Dermis blood vessel endothelial cell (primary cell): ENCODE results near the gene FREM1. TPM values are rescaled to one million over a fixed set of nuclear protein-coding genes. Genes with fewer than 3 reads are reported as not detected.

ENCODE experiments used
- DNase-seq: peaks from one replicate; pipeline ENCODE4 v3.0.0; 2010
- total RNA-seq: library from RNA; depleted of rRNA; stranded (reverse); fragments of >200 nt; gene quantifications from 2 replicates; pipeline ENCODE4 v1.2.3, GENCODE V29; 2014

FREM1 gene
- total RNA-seq, 1 donor from 2014 or later: not detected

DNA sequence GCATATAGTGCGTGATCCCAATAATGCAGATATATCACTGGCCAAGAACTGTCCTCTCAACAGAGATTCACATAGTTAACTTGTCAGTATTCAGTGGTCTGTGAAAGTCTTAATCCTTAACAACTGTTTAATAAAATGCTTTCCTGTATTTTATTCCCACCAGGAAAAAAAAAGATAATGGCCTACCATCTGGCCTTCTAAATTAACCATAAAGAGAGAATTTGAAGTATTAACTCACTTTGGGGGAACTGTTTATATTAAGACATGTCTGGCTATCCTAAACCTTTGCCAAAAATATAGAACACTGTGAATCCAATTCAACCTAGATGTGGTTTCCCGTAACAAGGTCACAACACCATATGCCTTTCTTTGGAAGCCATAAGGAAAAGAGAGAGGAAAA, 818 bp upstream of the FREM1 start:
- DNase-seq: no peak

DNA sequence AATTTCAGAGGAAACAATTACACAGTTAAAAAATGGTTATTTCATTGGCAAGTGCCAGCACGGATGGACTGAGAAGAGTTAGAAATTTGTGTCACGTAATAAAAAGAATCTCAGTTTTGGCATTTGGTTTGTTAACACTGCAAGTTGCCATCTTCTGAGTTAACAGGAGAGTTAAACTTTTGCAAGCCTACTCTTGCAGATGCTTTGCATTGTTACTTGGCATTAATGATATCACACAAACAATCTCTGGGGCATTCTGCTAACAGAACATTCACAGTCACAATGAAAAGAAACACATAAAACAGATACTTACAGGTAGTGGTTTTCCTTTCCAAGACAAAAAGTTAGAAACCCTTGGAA, 647 bp downstream of the FREM1 start:
- no peak for DNase-seq

DNA sequence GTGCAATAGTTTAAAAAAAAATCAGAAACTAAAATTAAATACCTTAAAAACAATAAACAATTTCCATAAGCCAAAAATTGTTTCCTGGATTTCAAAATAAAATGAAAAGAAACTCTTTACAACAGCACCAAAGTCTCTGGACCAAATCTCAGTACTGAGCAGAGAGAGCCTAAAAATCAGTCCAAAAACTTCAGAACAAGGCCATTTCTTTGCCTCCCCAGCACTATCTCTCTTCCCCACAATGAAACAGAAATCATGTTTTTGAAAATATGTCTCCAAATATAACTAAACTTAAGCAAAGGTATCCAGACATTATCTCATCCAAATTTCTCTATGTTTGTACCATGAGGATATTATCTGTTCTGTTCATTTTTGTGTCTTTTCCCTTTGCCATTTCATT, 1.0 kb downstream of the FREM1 start:
- no peak for DNase-seq

DNA sequence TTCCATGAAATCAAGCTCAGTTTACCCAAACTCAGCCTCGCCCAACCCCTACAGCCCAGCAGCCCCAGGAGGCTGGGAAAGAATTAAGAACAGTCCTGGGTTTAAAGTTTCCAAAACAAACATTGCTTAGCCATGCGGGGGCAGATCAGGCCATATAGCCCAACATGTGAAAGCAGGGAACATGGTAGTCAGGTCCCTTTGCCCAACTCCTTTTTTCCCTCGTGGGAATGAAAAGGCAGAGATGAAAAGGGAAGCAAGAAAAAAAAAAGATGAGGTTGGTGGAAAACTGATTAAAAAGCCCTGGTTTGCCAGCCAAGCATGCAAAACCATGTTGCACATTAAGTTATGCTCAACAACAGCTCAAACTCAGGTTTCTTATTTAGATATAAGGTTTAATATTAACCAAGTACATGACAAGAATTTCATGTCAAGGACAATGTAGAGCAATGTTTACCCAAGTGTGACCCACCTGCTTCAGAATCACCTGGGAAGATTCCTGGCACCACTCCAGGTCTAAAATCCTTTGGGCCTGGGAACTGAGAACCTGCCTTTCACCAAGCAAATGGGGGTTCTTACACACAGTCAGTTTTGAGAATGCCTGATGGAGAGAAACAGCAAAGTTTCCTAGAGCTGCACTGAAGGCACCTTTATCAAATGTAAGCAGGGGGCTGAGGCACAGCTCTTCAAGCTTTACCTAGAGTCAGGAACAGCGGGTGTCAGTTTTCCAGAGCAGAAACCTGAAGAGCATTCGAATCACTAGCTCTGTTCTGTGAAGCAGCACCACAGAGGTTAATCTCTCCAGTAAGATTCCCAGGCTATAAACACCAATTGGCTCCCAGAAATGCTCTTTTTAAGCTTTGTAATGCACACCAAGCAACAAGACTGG, 1.7 kb downstream of the FREM1 start:
- DNase-seq: no peak

DNA sequence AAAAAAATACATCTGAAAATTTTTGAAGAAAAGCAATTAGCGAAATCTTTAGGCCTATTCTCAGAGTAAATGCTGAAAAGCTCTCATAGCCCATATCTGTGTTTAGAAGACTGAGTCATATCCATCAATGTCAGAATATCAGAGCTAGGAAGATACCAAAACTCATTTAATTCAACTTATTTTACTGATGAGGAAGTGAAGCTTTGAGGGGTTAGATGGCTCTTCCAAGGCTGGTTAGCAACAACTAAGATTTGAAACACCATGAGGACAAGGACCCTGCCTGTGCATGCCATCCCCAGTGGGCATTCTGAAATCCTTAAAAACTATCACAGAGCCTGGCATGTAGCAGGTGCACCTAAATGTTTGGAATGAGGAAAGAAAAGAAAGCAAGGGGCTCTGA, 2.5 kb downstream of the FREM1 start:
- no peak for DNase-seq

DNA sequence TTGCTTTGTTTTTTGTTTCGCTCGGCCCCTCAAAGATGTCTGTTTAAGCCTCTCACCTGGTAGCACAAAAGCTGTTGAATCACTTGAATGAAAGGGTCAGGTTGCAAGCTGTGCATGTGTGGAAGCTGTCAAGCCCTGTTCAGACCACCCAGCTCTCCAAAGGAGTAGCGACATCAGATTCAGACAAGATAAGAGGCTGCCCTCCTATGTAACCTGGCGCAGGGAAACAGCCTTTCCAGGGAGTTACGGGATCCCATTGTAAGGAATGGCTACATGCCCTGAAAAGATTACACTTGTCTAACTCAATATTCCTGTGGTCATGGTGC, 2.9 kb downstream of the FREM1 start:
- DNase-seq: no peak

DNA sequence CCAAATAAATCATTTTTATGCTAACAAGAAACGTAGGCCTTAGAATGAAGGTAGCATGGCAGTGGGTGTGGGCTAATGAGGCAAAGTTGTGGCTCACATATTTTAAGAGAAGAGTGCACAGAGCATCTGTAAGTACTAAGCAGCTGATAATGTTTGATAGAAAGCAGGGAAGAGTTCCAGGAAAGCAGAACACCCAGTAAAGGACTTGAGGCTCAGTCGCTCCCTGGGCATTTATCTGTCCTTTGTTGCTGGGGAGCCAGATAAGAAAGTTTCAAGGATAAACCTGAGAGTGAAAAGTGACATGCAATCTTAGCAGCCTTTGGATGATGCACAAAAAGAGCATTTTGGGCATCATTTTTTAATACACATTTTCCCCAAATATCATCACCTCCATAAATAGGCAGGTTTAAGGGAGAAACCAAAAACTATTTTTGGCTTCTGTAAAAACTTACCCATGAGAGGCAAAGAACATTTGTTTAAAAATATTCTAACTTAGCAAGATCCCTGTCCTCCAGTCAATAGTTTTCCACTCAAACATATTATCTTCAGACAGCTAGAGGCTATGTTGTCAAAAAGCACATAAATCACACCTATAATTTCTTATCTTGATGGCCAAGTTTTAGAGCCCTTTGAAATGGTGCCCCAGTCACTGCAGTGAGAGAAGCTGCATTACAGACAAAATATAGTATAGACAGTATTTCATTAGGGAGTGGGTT, 3.4 kb downstream of the FREM1 start:
- no peak for DNase-seq

DNA sequence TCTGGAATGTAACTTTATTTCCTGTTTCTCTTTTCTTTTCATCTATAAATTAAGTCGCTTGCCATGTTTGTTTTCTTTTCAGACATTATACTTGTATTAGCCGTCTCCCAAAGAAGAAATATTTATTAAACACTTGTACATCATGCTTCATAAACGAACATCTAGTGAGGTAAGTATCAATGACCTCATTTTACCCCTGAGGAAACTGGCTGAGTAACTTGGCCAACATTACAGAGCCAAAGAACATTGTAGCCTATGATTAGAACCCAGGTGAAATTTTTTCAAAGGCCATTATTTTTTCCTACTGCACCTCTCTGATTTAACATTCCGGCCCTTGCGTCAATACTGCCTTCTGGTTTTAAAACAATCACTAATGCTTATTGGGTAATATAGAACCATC, 4.2 kb downstream of the FREM1 start:
- no peak for DNase-seq

DNA sequence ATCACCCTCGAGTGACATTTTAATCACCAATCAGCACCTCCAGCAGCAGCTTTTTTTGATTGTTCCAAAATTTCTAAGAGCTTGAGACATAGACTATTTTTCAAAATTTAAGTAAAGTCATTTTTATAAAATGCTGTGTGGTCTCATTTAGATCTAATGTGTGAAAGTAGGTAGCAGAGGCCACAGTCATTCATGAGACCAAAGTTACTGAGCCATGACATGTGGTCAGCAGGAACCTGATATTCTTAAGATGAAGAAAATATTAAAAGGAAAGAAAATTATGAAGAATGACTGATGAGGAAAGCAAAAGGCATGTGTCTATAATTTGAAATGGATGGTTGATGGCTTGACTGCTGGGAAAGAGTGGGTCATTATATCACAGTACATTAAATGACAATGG, 7.2 kb downstream of the FREM1 start:
- DNase-seq: no peak

DNA sequence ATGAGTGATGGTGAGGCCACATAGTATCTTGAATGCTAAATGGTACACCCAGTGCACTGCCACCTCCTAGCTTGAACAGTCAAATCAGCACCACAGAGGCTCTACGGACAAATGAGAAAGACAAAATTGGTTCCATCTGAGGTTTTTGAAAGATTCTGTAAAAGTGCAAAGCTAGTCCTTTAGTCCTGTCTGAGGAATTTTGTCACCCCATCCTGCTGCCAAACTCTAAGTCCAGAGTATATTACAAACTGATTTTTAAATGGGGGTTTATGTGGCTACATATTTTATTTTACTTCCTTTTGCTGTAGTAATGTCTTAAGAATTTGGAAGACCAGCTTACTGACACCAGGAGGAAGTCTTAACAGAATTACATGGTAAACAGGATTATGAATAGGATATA, 7.7 kb downstream of the FREM1 start:
- no peak for DNase-seq

DNA sequence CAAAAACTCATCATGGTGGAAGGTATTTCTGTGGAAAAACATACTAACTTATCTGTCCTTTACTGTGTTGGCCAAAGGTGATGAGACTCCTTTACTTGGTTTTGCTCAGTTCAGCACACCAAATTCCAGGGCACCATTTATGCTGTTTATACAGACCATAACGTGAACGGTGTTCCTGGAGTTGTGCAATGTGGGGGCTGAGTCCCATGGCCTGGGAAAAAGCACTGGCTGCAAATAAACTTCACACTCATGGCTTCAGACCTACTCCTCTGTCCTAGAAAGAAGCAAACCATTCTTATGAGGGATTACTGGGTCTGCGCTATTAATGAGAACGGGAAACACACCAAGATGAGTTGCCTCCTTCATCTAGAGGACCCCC, 10.4 kb downstream of the FREM1 start:
- DNase-seq: no peak

DNA sequence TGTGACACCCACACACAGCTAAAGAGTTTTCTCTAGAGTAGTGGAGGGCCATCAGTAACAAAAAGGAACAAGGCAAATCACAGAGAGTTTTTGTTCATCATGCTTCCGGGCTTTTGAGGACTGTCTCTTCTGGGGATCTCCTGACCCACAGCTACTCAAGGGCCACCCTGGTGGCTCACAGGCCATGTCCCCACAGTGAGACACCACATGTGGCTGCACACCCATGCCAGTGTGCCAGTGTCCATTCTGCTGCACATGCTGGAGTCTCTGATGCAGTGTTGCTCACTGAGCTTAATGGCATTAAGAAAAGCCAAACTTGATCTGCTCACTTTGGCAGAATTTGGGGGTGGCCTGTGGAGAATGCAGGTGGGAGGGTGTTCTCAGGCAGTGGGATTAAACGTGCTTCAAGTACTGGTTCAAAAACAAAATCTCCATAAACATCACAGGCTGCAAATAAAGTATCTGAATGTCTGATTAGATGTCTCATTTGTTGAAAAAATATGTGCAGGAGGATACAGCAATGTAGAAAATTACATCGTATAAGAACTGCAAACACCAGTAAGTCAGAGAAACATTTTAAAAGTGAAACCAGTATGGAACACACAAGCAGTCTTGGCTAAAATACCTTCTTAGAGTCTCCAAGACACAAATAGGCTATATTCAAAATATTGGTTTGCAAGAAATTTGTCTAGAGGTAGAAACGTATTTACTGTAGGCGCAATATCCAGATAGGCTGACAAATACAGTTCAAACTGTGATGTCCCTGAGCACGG, 11.0 kb downstream of the FREM1 start:
- no peak for DNase-seq

DNA sequence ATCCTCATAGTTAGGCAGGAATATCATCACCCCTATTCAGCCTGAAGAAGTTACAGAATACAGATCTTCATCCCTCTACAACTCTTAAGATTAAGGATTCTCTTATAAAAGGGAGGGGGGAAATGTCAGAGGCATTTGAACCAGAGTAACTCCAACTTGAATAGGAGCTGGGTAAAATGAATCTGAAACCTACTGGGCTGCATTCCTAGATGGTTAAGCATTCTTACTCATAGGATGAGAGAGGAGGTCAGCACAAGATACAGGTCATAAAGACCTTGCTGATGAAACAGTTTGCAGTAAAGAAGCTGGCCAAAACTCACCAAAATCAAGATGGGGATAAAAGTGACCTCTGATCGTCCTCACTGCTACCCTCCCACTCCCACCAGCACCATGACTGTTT, 14.4 kb downstream of the FREM1 start:
- no peak for DNase-seq

DNA sequence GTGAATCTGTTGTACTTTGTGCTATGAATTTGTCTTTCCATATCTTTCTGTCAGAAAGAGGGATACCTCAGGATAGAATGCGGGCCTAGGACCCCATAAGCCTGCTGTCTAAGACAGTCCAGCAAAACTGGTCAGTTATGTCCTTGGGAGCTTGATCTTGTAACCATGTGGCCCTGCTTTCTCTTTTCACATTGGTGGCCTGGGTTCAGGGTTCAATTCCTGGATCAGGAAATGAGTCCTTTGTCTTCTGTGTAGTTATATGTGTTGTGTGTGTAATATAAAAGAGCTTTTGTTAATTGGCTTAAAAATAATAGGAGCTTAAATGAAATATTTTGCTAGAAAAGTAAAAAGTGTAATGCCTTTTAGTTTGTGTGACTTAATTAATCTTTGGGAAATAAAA, 16.9 kb downstream of the FREM1 start:
- DNase-seq: no peak

DNA sequence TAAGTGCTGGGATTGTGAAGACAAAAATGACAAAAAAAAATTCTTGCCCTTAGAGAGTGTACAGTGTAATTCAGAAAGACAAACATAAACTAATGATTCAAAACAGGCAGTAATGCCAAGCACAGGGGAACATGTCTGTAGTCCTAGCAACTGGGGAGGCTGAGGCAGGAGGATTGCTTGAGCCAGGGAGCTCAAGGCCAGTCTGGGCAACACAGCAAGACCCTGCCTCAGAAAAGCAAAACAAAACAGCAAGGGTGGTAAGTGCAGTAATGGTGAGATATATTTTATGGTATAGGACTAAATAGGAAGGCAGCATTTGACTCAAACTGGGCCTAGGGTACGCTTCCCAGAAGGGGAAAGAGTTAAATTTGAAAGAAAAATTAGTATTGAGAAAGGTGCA, 18.9 kb downstream of the FREM1 start:
- no peak for DNase-seq

DNA sequence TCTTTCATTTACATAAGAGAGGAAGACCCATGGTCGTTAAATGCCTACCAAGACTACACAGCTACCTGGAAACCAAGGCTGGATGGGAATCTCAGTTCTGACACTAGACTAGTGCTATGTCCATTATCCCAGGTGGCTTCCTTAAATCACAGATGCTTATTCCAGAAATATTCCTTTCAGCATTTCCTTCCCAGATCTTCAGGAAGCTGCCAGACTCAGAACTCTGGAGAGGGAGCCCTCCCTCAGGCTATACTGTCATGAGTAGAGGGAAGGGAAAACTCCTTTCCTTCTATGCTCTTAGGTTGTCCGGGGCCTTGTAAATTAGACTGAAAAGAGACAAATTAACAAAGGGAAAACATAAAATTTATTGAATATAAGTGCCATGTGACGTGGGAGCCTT, 20.8 kb downstream of the FREM1 start:
- DNase-seq: no peak

DNA sequence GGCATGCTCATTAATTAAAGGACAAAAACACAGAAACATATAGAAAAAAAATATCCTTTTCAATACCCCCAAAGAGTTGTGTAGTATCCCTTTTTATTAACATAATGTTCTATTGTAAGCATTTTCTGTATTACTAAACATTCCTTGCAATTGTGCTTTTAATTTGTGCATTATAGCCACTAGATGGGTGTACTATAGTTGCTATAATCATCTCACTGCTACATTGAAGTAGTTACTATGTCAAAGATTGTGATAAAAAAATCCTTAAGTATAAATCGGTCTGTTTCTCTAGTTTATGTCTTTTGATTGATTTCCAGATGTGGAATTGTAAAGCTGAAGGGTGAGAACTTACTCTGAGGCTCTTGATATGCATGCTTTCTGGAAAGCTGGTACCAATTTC, 21.4 kb downstream of the FREM1 start:
- no peak for DNase-seq

DNA sequence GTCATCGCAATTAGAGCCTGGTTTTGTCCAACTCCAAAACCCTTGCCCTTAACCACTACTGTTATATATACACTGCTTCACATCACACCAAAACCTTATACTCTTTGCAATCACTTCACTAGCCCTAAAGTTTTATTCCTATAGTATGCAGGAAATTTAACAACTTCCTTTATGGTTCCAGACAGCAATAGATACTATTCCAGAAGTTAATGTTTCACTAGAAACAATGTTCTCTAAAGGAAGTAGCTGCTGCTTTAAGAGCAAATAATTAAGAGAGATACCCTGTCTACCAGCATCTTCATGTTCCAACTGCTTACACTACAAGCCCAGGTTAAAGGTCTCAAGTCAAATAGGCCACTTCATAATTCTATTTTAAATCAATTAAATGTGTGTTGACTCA, 22.0 kb downstream of the FREM1 start:
- DNase-seq: no peak

DNA sequence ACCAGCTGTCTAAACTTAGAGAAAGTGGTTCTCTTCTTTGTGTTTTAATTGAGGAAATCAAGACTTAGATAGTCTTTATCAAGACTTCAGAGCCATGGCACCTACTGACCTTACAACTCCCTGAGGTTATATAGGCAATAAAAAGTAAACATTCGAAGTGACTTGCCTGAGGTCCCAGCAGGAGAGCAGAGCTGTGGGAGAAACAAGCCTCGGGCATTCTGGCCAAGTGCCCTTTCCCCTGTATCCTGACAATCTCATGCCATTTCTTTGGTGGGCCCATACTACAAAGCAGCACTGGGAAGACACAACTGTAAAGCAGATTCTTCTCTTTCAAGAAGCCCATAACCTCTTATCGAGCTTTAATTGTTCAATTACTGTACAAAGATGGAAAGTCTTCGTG, 23.1 kb downstream of the FREM1 start:
- no peak for DNase-seq

DNA sequence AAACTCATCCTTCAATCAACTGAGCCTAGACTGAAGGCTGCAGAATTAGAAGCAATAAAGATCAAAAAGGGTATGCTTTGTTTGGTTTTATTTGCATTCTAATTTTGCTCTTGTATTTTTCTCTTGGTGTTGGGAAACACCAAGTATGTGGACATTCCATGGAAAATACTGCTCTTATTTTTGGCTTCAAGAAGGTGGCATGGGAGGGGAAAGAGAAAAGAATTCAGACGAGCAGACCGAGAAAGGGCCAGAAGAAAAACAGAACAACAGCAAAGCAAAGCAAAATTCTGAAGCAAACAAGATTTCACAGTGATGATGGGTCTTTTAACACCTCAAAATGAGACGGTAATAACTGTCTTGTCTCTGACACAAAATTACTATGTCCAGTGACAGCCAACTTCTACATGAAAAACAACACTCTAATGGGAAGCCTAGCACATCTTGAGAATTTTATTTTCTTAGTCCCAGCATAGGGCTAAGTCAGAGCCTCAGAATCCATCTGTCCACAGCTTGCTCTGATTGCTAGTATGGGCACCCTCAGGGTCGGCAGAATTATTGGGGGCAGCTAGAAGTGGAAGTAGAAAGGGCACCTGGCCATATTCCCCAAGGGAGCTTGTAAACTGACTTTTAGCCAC, 26.8 kb downstream of the FREM1 start:
- DNase-seq: no peak

DNA sequence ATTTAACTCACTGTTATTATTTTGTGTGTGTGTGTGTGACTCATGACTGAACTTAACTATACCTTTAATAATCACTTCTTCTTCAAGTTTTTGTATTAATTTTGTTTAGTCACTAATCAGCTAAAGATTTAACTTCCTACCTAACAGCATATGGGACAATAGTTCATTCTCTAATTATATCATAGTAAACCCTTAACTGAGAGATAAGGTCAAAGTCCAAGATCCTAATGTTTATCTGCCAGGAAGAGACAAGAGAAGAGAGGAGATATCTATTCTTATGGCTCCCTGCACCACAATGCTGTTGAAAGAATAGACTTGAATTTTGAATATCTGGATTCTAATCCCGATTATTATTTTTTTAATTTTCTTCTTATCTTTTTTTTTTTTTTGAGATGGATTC, 28.1 kb downstream of the FREM1 start:
- no peak for DNase-seq

DNA sequence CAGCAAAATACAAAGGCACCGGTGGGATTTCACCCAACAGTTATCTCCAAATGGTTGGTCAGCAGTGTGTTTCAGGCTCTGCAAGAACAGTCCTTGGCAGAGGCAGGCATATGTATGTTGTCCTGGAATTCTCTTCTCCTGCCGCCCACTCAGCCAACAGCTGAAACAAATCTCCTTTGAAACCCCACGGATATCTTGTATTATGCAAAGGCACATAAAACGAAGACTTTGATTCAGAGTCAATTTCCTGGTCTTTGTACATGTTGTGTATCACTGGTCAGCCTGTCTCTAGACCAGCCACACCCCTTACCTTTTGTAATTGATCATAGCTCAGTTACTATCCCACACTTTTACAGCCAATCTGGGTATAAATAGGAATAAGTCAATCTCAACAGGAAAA, 29.2 kb downstream of the FREM1 start:
- DNase-seq: no peak

DNA sequence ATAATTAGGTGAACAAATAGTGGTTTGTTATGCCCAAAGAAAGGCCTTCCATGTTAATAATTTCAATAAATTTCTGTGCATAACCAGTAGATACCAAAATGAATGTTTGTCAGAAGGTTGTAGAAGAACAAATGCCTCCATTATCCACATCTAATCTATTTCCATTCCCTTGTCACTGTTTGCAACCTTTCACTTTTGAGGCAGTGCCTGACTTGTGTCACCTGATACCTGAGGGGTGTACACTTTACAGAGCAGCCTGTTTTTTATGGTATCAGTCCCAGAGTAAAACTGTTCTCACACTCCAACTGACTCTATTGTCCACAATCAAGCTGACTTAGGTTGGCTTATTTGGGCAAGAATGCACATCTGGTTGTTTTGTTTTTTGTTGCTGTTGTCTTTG, 40.1 kb downstream of the FREM1 start:
- no peak for DNase-seq
